Measurements from ENCODE around the gene ANKRD45.
"Not testable (repeated sequence)": the region's sequence is repeated elsewhere in the genome, so short reads cannot be mapped to it uniquely, and the experiment has no call there.

Gene ANKRD45

DNA sequence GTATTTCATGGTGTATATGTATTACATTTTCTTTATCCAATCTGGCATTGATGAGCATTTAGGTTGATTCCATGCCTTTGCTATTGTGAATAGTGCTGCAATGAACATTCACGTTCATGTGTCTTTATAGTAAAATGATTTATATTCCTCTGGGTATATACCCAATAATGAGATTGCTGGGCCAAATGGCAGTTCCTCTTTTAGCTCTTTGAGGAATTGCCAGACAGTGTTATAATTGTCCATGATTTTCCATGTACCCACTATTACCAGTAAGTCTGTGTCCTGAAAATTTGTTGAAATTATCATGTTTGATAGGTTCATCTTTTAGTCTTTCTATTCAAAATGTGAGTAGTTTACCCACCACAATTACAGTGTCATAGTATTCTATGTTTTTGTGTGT lies 101.2 kb downstream of the ANKRD45 start:
- Histone ChIP-seq H3K36me3 (ENCODE audit: control insufficient read depth in 1 of 2, insufficient read depth in 2 of 2, low read length in 2 of 2) (no peaks in the 10 kb centered on the region), H3K4me3 (ENCODE audit: low read depth in 1 of 2, low read length in 2 of 2) (no peak overlapping the region), H3K27ac (ENCODE audit: low read length) (no peak overlapping the region), H3K4me1 (ENCODE audit: control insufficient read depth in 1 of 2, insufficient read depth in 2 of 2, low read length in 2 of 2) (no peaks in the 10 kb centered on the region), H3K27me3 (ENCODE audit: low read depth, low read length) (no peaks in the 10 kb centered on the region), H3K9me3 (ENCODE audit: control insufficient read depth in 1 of 2, low read length in 2 of 2) (peaks cover 0 to 5% of the 10 kb centered on the region in 2 donors)

DNA sequence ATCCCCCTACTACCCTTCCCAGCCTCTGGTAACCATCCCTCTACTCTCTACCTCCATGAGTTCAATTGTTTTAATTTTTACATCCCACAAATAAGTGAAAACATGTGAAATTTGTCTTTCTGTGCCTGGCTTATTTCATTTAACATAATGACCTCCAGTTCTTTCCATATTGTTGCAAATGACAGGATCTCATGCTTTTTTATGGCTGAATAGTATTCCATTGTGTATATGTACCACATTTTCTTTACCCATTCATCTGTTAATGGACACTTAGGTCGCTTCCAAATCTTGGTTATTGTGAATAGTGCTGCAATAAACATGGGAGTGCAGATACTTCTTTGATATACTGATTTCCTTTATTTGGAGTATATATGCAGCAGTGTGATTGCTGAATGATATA lies 105.8 kb downstream of the ANKRD45 start:
- not testable (repeated sequence) for H3K9me3 ChIP-seq (ENCODE audit: control insufficient read depth in 1 of 2, low read length in 2 of 2); H3K27ac ChIP-seq (ENCODE audit: low read length); H3K36me3 ChIP-seq (ENCODE audit: control insufficient read depth in 1 of 2, insufficient read depth in 2 of 2, low read length in 2 of 2); H3K27me3 ChIP-seq (ENCODE audit: low read depth, low read length); H3K4me3 ChIP-seq (ENCODE audit: low read depth in 1 of 2, low read length in 2 of 2); H3K4me1 ChIP-seq (ENCODE audit: control insufficient read depth in 1 of 2, insufficient read depth in 2 of 2, low read length in 2 of 2)

DNA sequence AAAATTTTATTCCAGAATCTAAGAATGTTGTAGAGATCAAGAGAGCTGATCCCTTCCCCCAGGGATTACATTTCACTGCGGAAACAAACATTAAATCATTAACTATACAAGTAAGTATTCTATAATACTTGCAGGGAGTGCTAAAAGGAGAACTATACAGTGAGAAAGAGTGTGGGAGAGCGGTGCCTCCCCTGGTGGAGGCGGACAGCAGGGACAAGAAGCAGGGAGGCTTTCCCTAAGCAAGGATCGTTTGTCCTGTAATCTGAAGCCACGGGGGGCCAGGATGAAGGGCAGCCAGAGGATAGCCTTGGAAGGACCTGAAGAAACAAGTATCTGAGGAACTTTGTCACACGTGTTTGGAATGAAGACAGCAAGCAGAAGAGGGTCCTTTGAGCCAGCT lies 106.8 kb downstream of the ANKRD45 start:
- Histone ChIP-seq H3K4me1 (ENCODE audit: control insufficient read depth in 1 of 2, insufficient read depth in 2 of 2, low read length in 2 of 2) (no peaks in the 10 kb centered on the region), H3K27ac (ENCODE audit: low read length) (no peak overlapping the region), H3K4me3 (ENCODE audit: low read depth in 1 of 2, low read length in 2 of 2) (no peak overlapping the region), H3K27me3 (ENCODE audit: low read depth, low read length) (no peaks in the 10 kb centered on the region), H3K9me3 (ENCODE audit: control insufficient read depth in 1 of 2, low read length in 2 of 2) (peaks cover 0 to 5% of the 10 kb centered on the region in 2 donors), H3K36me3 (ENCODE audit: control insufficient read depth in 1 of 2, insufficient read depth in 2 of 2, low read length in 2 of 2) (no peaks in the 10 kb centered on the region)

DNA sequence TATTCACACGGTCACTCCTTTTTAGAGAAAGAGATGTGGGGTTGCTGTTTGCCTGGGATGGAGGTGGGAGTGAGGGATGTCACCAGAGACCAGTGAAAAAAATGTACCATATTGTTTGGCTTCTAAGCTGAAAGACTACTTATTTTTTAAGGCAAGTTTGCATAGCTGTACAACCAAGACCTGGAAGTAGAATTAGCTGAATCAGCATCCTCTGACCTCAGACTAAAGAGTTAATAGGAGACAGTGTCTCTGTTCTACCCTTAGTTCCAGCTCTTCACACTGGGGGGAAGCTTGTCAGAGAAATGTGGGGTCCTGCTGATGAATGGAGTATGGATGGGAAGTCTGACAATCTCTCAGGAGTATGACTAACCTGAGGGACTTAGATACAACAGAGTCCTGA lies 108.4 kb downstream of the ANKRD45 start:
- H3K4me1 ChIP-seq (ENCODE audit: control insufficient read depth in 1 of 2, insufficient read depth in 2 of 2, low read length in 2 of 2): no peaks in the 10 kb centered on the region
- no peak overlapping the region for H3K27ac ChIP-seq (ENCODE audit: low read length)
- no peak overlapping the region for H3K4me3 ChIP-seq (ENCODE audit: low read depth in 1 of 2, low read length in 2 of 2)
- peaks cover 0 to 2% of the 10 kb centered on the region in 2 donors for H3K9me3 ChIP-seq (ENCODE audit: control insufficient read depth in 1 of 2, low read length in 2 of 2)
- no peaks in the 10 kb centered on the region for H3K27me3 ChIP-seq (ENCODE audit: low read depth, low read length)
- H3K36me3 ChIP-seq (ENCODE audit: control insufficient read depth in 1 of 2, insufficient read depth in 2 of 2, low read length in 2 of 2): no peaks in the 10 kb centered on the region

DNA sequence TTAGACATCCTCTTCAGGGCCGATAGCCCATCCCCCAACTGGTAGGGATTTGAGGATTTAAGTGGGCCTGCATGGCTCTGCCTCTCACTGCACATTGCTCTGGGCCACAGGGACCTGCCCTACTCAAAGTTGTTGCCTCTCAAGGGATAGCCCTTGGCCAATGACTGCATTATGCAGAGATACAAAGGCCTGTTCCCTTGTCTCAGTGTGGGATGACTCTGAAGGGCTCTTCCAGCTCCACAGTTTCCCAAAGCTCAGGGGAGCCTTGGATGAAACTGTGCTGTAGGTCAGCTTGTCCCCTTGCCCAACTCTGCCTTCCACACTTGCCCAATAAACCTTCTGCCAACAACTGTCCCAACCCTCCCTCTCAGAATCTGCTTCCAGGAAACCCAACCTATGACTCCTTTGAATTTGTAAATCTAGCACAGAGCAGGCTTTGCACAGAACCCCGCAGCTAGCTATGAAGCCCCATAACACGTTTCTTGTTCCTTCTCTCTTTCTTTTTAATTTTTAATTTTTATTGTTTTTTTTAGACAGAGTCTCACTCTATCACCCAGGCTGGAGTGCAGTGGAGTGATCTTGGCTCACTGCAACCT lies 109.3 kb downstream of the ANKRD45 start:
- Histone ChIP-seq H3K4me3 (ENCODE audit: low read depth in 1 of 2, low read length in 2 of 2) (no peak overlapping the region), H3K4me1 (ENCODE audit: control insufficient read depth in 1 of 2, insufficient read depth in 2 of 2, low read length in 2 of 2) (no peaks in the 10 kb centered on the region), H3K27me3 (ENCODE audit: low read depth, low read length) (no peaks in the 10 kb centered on the region), H3K27ac (ENCODE audit: low read length) (no peak overlapping the region), H3K36me3 (ENCODE audit: control insufficient read depth in 1 of 2, insufficient read depth in 2 of 2, low read length in 2 of 2) (no peaks in the 10 kb centered on the region), H3K9me3 (ENCODE audit: control insufficient read depth in 1 of 2, low read length in 2 of 2) (no peaks in the 10 kb centered on the region)

Measured in muscle layer of duodenum (tissue), 2 donors.